B cell (primary cell): Measurements from ENCODE around the gene SERPINC1. TPM values are rescaled to one million over a fixed set of nuclear protein-coding genes. Genes with fewer than 3 reads are reported as not detected.

Experiments
- ATAC-seq: fragments of 200-7000 bp; cut with Tn5 transposase; one replicate; pipeline ENCODE4 v1.10.0; 2021; ENCODE audit warnings: low read depth, mild to moderate bottlenecking, moderate number of reproducible peaks, moderate library complexity
- CTCF ChIA-PET: fragments of 350-600 bp; sonication (Branson Sonifier 250); formaldehyde crosslinking; loops from one replicate; lab custom pipeline; 2021; ENCODE audit warnings: antibody characterized with exemption, inconsistent platforms; lab: Charles Lee
- POLR2A ChIA-PET: fragments of 350-600 bp; sonication (Branson Sonifier 250); formaldehyde crosslinking; loops from one replicate; lab custom pipeline; 2021; ENCODE audit warnings: antibody characterized with exemption; lab: Charles Lee
- DNase-seq: peaks from one replicate; pipeline ENCODE4 v3.0.0; 2013
- H2AFZ ChIP-seq: 2 replicates; pipeline ENCODE4 v1.6.1; 2012; ENCODE audit warnings: mild to moderate bottlenecking, low read depth, low read length; ENCODE audit not compliant: insufficient read depth, poor library complexity, severe bottlenecking
- H3K27ac ChIP-seq, 2 donors: 1 replicate in 1 of 2; 2 replicates in 1 of 2; pipeline ENCODE4 v1.5.1; 2012 to 2013; ENCODE audit warnings: low read length in 2 of 2, mild to moderate bottlenecking in 2 of 2, moderate library complexity in 1 of 2
- H3K27me3 ChIP-seq, 4 experiments: fragments of 200-600 bp in 1 of 4; sonication (generic) in 1 of 4; replicated peaks in 1 of 4; 1 replicate in 2 of 4; 2 replicates in 2 of 4; pipeline versions ENCODE4 v1.6.1 to v1.7.0; 2013 to 2016; ENCODE audit warnings: low read length in 3 of 4, mild to moderate bottlenecking in 2 of 4, mixed read lengths in 1 of 4, moderate library complexity in 1 of 4; ENCODE audit not compliant: insufficient read depth in 4 of 4, control insufficient read depth in 3 of 4; ENCODE audit errors: control extremely low read depth in 1 of 4
- H3K36me3 ChIP-seq, 2 experiments: replicated peaks in 1 of 2; 1 replicate in 1 of 2; 2 replicates in 1 of 2; pipeline versions ENCODE4 v1.6.1 to v1.7.1; 2013; ENCODE audit warnings: low read length in 1 of 2; ENCODE audit not compliant: insufficient read depth in 2 of 2, control insufficient read depth in 1 of 2; ENCODE audit errors: control extremely low read depth in 1 of 2, extremely low read depth in 1 of 2
- H3K4me1 ChIP-seq, 2 donors: fragments of 200-600 bp in 1 of 2; sonication (generic) in 1 of 2; 1 replicate in 1 of 2; 2 replicates in 1 of 2; pipeline versions ENCODE4 v1.5.1 to v1.6.1; 2013 to 2017; ENCODE audit warnings: low read length in 2 of 2; ENCODE audit not compliant: control insufficient read depth in 2 of 2, insufficient read depth in 2 of 2
- H3K4me2 ChIP-seq: replicated peaks from 2 replicates; pipeline ENCODE3; 2012; ENCODE audit warnings: mild to moderate bottlenecking, low read depth, low read length; ENCODE audit not compliant: poor library complexity, severe bottlenecking
- H3K4me3 ChIP-seq, 5 experiments: fragments of 200-600 bp in 1 of 5; sonication (generic) in 1 of 5; 1 replicate in 3 of 5; 2 replicates in 2 of 5; pipeline versions ENCODE4 v1.5.1 to v1.7.0; 2011 to 2016; ENCODE audit warnings: low read length in 4 of 5, mild to moderate bottlenecking in 4 of 5, low read depth in 2 of 5, control low read depth in 1 of 5, moderate library complexity in 1 of 5; ENCODE audit not compliant: insufficient read depth in 1 of 5; ENCODE audit errors: control extremely low read depth in 1 of 5, extremely low read depth in 1 of 5
- H3K79me2 ChIP-seq: fragments of 200-600 bp; sonication (generic); one replicate; pipeline ENCODE4 v1.6.0; 2016; ENCODE audit warnings: low read length; ENCODE audit not compliant: control insufficient read depth, insufficient read depth
- H3K9ac ChIP-seq: fragments of 200-600 bp; sonication (generic); 2 replicates; pipeline ENCODE4 v1.6.1; 2017; ENCODE audit warnings: mild to moderate bottlenecking, low read length, moderate library complexity
- H3K9me3 ChIP-seq, 3 donors: one replicate each; pipeline versions ENCODE4 v1.6.1 to v1.7.1; 2013; ENCODE audit warnings: low read length in 2 of 3; ENCODE audit not compliant: control insufficient read depth in 2 of 3, insufficient read depth in 1 of 3; ENCODE audit errors: control extremely low read depth in 1 of 3
- H4K20me1 ChIP-seq: 2 replicates; pipeline ENCODE4 v1.6.0; 2012; ENCODE audit warnings: mild to moderate bottlenecking, low read length; ENCODE audit not compliant: insufficient read depth, control insufficient read depth, poor library complexity, severe bottlenecking
- H3K27ac Mint-ChIP-seq: one replicate; pipeline ENCODE4 v1.8.0; 2021; ENCODE audit warnings: mixed read lengths
- H3K27me3 Mint-ChIP-seq: one replicate; pipeline ENCODE4 v1.8.0; 2021; ENCODE audit warnings: mixed read lengths
- H3K4me1 Mint-ChIP-seq: one replicate; pipeline ENCODE4 v1.8.0; 2021; ENCODE audit warnings: mixed read lengths
- H3K4me3 Mint-ChIP-seq: one replicate; pipeline ENCODE4 v1.8.0; 2021; ENCODE audit warnings: mixed read lengths
- H3K9me3 Mint-ChIP-seq: one replicate; pipeline ENCODE4 v1.8.0; 2022; ENCODE audit warnings: mixed read lengths; ENCODE audit not compliant: insufficient read depth
- CTCF ChIP-seq: fragments of 200-600 bp; IDR thresholded peaks from one replicate; pipeline ENCODE4 v1.8.0; 2022; ENCODE audit warnings: antibody characterized with exemption, mild to moderate bottlenecking
- EZH2 ChIP-seq: IDR thresholded peaks from 2 replicates; pipeline ENCODE4 v1.6.1; 2012; ENCODE audit warnings: borderline replicate concordance, low read depth, mild to moderate bottlenecking, moderate library complexity, low read length; ENCODE audit not compliant: insufficient read depth, poor library complexity, severe bottlenecking
- WGBS: methylation state at CpG from one replicate; pipeline ENCODE4 v1.1.5; 2013; ENCODE audit warnings: missing lambda C conversion rate; ENCODE audit not compliant: insufficient coverage; 5-methylcytosine and 5-hydroxymethylcytosine counted together
- intact Hi-C: fragments of 100-400 bp; cut with micrococcal nuclease; formaldehyde crosslinking; loops from one replicate; pipeline ENCODE4 v1.10.0; 2022
- polyA plus RNA-seq: library from polyadenylated mRNA; depleted of rRNA; stranded (reverse); fragments of >200 nt; gene quantifications from 2 replicates; pipeline ENCODE4 v1.2.3, GENCODE V29; 2012
- total RNA-seq, 2 donors: library from RNA; stranded (reverse); fragments of 120-200 nt in 1 of 2; gene quantifications; 1 replicate in 1 of 2; 2 replicates in 1 of 2; pipeline versions ENCODE4 v1.2.3 to v1.2.4, GENCODE V29; 2013 to 2022

The SERPINC1 gene
- total and polyA plus RNA-seq, 2 donors (not counting 1 experiment from before 2014, with no cell fraction given), result 0.12 TPM; not detected in 1

DNA sequence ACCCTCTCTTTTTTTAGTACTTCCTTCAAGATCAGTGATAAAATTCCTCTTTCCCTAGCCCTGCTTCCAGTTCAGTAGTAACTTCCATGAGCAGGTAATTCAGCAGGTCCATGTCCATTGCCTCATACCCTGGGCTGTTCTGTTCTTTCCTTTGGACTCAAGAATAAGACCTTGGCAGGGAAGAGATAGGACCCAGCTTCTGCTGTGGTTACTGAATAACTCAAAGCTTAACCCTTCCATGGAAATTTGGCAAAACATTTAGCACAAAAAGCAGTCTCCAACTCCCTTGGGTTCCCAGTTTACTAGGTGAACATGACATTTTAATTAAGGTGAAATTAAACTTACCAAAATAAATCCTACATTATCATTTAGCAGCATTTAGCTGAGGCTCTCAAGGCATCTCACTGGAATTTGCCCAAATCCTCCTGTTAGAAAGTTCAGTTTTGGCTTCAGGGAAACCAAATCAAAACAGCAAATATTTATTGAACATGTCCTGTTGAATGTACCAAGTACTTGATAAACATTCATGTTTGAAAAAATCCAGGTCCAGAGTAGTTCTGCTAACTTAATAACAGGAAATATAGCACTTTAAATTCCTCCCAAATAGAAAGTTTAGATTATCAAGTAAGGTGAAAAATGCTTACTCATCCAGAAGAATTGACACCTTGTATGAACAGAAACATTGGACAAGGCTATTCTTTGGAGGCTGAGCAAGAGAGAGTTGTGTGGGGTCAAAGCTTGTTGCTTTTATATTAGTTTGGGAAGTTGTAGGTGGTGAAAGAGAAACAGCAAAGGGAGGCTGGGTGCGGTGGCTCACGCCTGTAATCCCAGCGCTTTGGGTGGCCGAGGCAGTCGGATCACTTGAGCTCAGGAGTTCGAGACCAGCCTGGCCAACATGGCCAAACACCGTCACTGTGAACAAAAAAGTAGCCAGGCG lies 8.4 kb upstream of the SERPINC1 start:
- CTCF ChIA-PET, result interaction anchor here (1.1 kb wide), 1 partner anchor 1181 kb away, joined by 3 read pairs; no protein-coding TSS in a partner anchor

More for the DNA sequence above, 8.4 kb upstream of the SERPINC1 start:
- Histone ChIP-seq H3K27me3 (no peaks in the 10 kb centered on the region), H3K36me3 (no peaks in the 10 kb centered on the region), H3K9ac (no peak overlapping the region), H2AFZ (no peak overlapping the region), H3K4me1 (no peaks in the 10 kb centered on the region), H4K20me1 (no peaks in the 10 kb centered on the region), H3K4me2 (no peak overlapping the region), H3K79me2 (no peaks in the 10 kb centered on the region), H3K9me3 (no peaks in the 10 kb centered on the region), H3K27ac (no peak overlapping the region), H3K4me3 (no peak overlapping the region)
- Mint-ChIP-seq H3K4me3 (no peak overlapping the region), H3K27ac (no peak overlapping the region), H3K9me3 (no peaks in the 10 kb centered on the region), H3K4me1 (no peaks in the 10 kb centered on the region), H3K27me3 (no peaks in the 10 kb centered on the region)
- TF ChIP-seq CTCF (no peak), EZH2 (no peak)
- DNase-seq (no peak), ATAC-seq (no peak)
- POLR2A ChIA-PET, result no interaction called here
- intact Hi-C loops, result no loop called here
- WGBS, result 97% methylated on average over 8 of the region's 8 CpGs
